ENCODE data around the gene KIAA1671.

Gene KIAA1671

GRCh38 chr22:25096638-25097405, 144.3 kb downstream of the KIAA1671 start:
- no peak for DNase-seq

- no peak for DNase-seq
Observed at GRCh38 chr22:25098445-25099081, 146.0 kb downstream of the KIAA1671 start.

- no peak for DNase-seq
Observed at GRCh38 chr22:25099202-25099601, 146.7 kb downstream of the KIAA1671 start.

GRCh38 chr22:25100402-25100801, 147.9 kb downstream of the KIAA1671 start:
- DNase-seq, result no peak

GRCh38 chr22:25100948-25101347, 148.4 kb downstream of the KIAA1671 start:
- DNase-seq, result no peak

- DNase-seq, result no peak
Observed at GRCh38 chr22:25101501-25101900, 149.0 kb downstream of the KIAA1671 start.

GRCh38 chr22:25101986-25102385, 149.5 kb downstream of the KIAA1671 start:
- no peak for DNase-seq

GRCh38 chr22:25102722-25103121, 150.2 kb downstream of the KIAA1671 start:
- no peak for DNase-seq

- no peak for DNase-seq
Observed at GRCh38 chr22:25104367-25104766, 151.9 kb downstream of the KIAA1671 start.

GRCh38 chr22:25105817-25106650, 153.5 kb downstream of the KIAA1671 start:
- no peak for DNase-seq

- DNase-seq, result no peak
Observed at GRCh38 chr22:25109878-25110595, 157.5 kb downstream of the KIAA1671 start.

- DNase-seq, result no peak
Observed at GRCh38 chr22:25110596-25110845, 158.0 kb downstream of the KIAA1671 start.

GRCh38 chr22:25110846-25111578, 158.5 kb downstream of the KIAA1671 start:
- peak; percentile 73 for DNase-seq

- peak; percentile 27 for DNase-seq
Observed at GRCh38 chr22:25111579-25112517, 159.3 kb downstream of the KIAA1671 start.

- DNase-seq, result no peak
Observed at GRCh38 chr22:25112538-25113253, 160.2 kb downstream of the KIAA1671 start.

- no peak for DNase-seq
Observed at GRCh38 chr22:25113316-25113721, 160.8 kb downstream of the KIAA1671 start.

GRCh38 chr22:25114369-25115362, 162.2 kb downstream of the KIAA1671 start:
- no peak for DNase-seq

- no peak for DNase-seq
Observed at GRCh38 chr22:25119609-25120008, 167.1 kb downstream of the KIAA1671 start.

- DNase-seq, result no peak
Observed at GRCh38 chr22:25120093-25120561, 167.6 kb downstream of the KIAA1671 start.
